ENCODE data around the gene BICDL2. TPM values are rescaled to one million over a fixed set of nuclear protein-coding genes. Genes with fewer than 3 reads are reported as not detected.

The BICDL2 gene
- total and polyA plus RNA-seq, 9 of the 15 experiments (the other 6 are each of a cell fraction or from before 2014, with no cell fraction given) = 0.09 to 0.28 (median 0.09) TPM; not detected in 6

DNA sequence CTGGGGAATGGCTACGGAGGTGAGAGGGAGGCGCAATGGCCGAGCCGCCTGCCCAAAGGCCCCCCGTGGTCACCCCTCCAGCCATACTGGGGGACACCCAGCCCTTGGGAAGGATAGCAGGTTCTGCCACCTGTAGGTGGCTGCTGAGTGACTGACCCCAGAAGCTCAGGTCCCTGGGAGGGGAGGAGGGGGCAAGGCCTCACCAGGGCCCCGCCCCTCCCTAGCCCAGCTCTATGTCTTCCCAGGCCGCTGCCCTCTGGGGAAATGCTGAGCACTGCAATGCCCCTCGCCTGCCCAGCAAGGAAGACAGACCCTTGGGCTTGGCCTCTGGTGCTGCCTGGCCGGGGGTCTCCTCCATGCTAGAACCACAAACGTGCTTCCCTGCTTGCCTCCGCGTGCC is 35.4 kb downstream of the BICDL2 start:
- Histone ChIP-seq H3K4me1 (replicated peaks in 1 of 2; ENCODE audit: control insufficient read depth in 2 of 2, insufficient read depth in 2 of 2, low read length in 2 of 2) (peaks cover 6 to 44% of the 10 kb centered on the region in 2 experiments; a peak in 4 of 5 replicates), H3K9me3 (replicated peaks; ENCODE audit: control insufficient read depth, insufficient read depth, low read depth, low read length) (no peaks in the 10 kb centered on the region), H3K79me2 (ENCODE audit: control insufficient read depth, insufficient read depth, low read length) (peaks cover 12% of the 10 kb centered on the region), H3K9me1 (ENCODE audit: control insufficient read depth, insufficient read depth, low read length) (no peaks in the 10 kb centered on the region), H3K36me3 (ENCODE audit: control insufficient read depth, insufficient read depth, low read length) (no peaks in the 10 kb centered on the region), H3K9ac (ENCODE audit: insufficient read depth in 1 of 2, low read depth in 2 of 2, low read length in 2 of 2) (peak overlapping the region in 1 of 2 experiments; percentile 60; a peak in 1 of 4 replicates), H4K20me1 (replicated peaks; ENCODE audit: control insufficient read depth, insufficient read depth, low read length) (no peaks in the 10 kb centered on the region), H3K4me2 (ENCODE audit: insufficient read depth, low read length) (no peak overlapping the region), H3K4me3 (no peak overlapping the region), H2AFZ (ENCODE audit: low read depth, low read length) (no peak overlapping the region), H3K27ac (ENCODE audit: extremely low read depth, low read depth, low read length) (no peak overlapping the region), H3K27me3 (ENCODE audit: control insufficient read depth in 2 of 2, insufficient read depth in 2 of 2, low read length in 2 of 2) (no peaks in the 10 kb centered on the region)
- ChIA-PET POLR2A (interaction anchor here (0.5 to 0.8 kb wide), 4 partner anchors 15 to 846 kb away, joined by 3 read pairs; no protein-coding TSS in a partner anchor), CTCF (ENCODE audit: low intra/inter-chr PET ratio) (no interaction called here)
- FAIRE-seq = no peak
- intact Hi-C loops (cut with micrococcal nuclease) = no loop called here
- 88% methylated on average over 3 of the region's 12 CpGs for WGBS (ENCODE audit: insufficient coverage, low coverage, missing lambda C conversion rate)
- no peak for DNase-seq (ENCODE audit: extremely low read depth in 1 of 4, low spot score in 3 of 4)
- ATAC-seq = no peak
- TF ChIP-seq TARDBP (IDR thresholded peaks at IDR 0.05) (no peak), WHSC1 (IDR thresholded peaks at IDR 0.05; ENCODE audit: low read length) (no peak), RBM39 (optimal IDR thresholded peaks at IDR 0.05; ENCODE audit: low read depth, low read length) (no peak), THRAP3 (IDR thresholded peaks at IDR 0.05; ENCODE audit: borderline replicate concordance) (no peak), RHOXF2B (CRISPR knock-in tag; conservative IDR thresholded peaks at IDR 0.05) (no peak), XRCC5 (IDR thresholded peaks at IDR 0.05; ENCODE audit: low read depth, low read length) (no peak), EP400 (IDR thresholded peaks at IDR 0.05) (no peak), TAF7 (tag; IDR thresholded peaks at IDR 0.05) (no peak), ZFP36 (IDR thresholded peaks at IDR 0.05; ENCODE audit: low read depth, low read length, partially characterized antibody) (no peak), MECOM (CRISPR knock-in tag; IDR thresholded peaks at IDR 0.05) (no peak), ZNF146 (CRISPR knock-in tag; IDR thresholded peaks at IDR 0.05; ENCODE audit: unreplicated experiment) (no peak), ZHX1 (conservative IDR thresholded peaks at IDR 0.05; ENCODE audit: low read length) (no peak), KDM5B (IDR thresholded peaks at IDR 0.05; ENCODE audit: insufficient replicate concordance, low read depth, low read length) (no peak), PYGO2 (tag; IDR thresholded peaks at IDR 0.05) (no peak), ZZZ3 (IDR thresholded peaks at IDR 0.05) (no peak), ZNF75A (CRISPR knock-in tag; IDR thresholded peaks at IDR 0.05) (no peak)
- in situ Hi-C loops (cut with MboI) = no loop called here
- BruUV-seq (replicated peaks) = no TSS peak

Measured in K562 (cell line).